Airway epithelial cell (primary cell): ENCODE measurements around the gene RBM14. TPM values are rescaled to one million over a fixed set of nuclear protein-coding genes. Genes with fewer than 3 reads are reported as not detected.

Experiments
- total RNA-seq: library from RNA; depleted of rRNA; stranded (reverse); fragments of >200 nt; gene quantifications from 2 replicates; pipeline ENCODE4 v1.2.3, GENCODE V29; 2015

The RBM14 gene, protein sequence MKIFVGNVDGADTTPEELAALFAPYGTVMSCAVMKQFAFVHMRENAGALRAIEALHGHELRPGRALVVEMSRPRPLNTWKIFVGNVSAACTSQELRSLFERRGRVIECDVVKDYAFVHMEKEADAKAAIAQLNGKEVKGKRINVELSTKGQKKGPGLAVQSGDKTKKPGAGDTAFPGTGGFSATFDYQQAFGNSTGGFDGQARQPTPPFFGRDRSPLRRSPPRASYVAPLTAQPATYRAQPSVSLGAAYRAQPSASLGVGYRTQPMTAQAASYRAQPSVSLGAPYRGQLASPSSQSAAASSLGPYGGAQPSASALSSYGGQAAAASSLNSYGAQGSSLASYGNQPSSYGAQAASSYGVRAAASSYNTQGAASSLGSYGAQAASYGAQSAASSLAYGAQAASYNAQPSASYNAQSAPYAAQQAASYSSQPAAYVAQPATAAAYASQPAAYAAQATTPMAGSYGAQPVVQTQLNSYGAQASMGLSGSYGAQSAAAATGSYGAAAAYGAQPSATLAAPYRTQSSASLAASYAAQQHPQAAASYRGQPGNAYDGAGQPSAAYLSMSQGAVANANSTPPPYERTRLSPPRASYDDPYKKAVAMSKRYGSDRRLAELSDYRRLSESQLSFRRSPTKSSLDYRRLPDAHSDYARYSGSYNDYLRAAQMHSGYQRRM
- total RNA-seq = 33.9 and 46.5 TPM in 2 replicates

DNA sequence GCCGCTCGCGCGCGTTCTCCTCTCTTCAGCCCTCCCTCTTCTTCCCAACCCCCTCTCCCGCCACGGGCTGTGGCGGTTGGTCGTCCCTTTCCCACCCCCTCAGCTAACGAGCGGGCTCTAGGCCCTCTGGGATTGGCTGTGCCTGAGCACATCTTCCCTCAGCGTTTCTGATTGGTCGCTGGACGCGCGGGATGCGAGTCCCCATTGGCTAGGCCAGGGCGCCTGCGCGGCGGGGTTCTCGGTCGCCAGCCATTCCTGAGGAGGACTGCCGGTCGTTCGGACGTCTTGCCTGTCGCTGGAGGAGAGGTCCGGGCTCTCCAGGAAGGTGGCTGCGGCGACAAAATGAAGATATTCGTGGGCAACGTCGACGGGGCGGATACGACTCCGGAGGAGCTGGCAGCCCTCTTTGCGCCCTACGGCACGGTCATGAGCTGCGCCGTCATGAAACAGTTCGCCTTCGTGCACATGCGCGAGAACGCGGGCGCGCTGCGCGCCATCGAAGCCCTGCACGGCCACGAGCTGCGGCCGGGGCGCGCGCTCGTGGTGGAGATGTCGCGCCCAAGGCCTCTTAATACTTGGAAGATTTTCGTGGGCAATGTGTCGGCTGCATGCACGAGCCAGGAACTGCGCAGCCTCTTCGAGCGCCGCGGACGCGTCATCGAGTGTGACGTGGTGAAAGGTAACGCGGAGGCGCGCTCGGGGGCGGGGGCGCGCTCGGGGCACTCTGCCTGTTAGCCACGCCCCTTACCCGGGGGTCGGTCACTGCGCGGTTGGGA, at the start of gene RBM14:
RBM14 (plus strand) TSS at position 252 of the 776 bp plus-strand sequence; CDS start at position 343, 91 bp downstream.

DNA sequence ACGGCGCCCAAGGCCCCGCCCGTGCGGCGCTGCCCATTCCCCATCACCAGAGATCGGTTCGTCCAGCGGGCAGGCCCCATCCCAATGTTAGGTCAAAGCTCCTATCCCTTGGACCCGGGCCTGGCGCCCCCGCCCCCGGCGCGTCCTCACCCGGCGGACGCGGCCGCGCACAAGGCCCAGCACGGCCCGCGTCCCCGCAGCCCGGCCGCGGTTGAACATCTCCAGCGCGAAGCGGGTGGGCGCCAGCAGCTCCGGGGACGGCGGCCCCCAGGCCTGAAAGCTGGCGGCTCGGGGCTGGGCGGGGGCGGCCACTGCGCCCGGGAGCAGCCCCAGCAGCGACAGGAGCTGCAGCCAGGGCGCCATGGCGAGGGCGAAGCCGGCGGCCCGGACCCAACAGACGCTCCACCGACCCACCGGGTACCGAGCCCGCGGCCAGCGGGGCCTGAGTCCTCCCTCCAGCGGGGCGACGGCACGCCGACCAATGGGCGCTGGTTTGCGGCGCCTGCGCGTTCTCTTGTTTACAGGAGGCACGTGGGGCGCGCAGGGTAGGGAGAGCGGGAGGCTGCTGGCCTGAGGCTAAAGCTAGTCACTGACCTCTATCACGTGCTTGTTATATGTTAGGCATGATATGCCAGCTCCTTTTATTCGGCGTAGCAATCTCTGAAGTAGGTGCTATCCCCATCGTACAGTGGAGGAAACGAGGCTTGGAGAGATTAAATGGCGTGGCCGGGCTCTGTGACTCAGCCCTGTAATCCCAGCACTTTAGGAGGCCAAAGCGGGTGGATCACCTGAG, 48.1 kb upstream of the RBM14 start, which contains the start of gene CTSF:
CTSF (minus strand) TSS at position 483 of the 793 bp plus-strand sequence; CDS start at position 363, 120 bp downstream.

DNA sequence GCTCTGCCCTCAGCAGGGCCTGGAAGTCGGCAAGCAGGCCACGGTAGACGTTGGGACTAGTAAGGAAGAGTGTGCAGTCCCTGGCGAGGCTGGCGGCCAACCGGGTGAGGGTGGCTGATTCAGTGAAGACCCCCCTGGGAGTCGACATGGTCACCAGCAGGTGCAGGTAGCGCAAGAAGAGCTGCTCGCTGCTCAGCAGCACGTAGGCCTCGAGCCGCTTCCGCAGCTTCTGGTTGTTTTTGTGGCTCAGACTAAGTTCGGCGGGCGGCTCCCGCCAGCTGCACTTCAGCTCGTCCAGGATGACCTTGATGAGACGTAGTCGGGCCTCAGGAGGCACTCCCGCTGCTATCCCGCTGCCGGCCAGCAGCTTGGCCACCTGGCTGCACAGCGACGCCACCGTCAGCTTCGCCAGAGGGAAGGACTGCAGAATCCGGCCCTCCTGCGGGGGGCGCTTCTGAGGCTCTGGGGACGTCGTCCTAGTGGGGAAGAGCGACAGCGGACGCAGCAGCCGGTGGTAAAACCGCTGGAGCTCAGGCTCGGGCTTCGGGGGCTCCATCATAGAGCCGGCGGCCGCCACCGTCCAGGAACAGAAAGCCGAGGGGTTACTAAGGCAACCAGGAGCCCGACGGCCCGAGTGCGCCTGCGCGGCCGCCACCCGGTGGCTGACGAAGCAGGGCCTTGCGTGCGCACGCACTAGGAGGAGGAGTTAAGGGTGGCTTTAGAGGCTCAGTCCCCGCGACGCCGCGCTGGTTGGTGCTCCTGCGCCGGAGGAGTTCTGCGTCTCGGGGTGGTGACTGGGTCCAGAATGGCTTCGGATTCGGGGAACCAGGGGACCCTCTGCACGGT, 23.8 kb upstream of the RBM14 start, which contains the start of the genes CCDC87 and CCS:
CCDC87 (minus strand) TSS at position 607 of the 846 bp plus-strand sequence; CDS start at position 559, 48 bp downstream.
CCS (plus strand) TSS at position 729 of the 846 bp plus-strand sequence; CDS start at position 806, 77 bp downstream.

DNA sequence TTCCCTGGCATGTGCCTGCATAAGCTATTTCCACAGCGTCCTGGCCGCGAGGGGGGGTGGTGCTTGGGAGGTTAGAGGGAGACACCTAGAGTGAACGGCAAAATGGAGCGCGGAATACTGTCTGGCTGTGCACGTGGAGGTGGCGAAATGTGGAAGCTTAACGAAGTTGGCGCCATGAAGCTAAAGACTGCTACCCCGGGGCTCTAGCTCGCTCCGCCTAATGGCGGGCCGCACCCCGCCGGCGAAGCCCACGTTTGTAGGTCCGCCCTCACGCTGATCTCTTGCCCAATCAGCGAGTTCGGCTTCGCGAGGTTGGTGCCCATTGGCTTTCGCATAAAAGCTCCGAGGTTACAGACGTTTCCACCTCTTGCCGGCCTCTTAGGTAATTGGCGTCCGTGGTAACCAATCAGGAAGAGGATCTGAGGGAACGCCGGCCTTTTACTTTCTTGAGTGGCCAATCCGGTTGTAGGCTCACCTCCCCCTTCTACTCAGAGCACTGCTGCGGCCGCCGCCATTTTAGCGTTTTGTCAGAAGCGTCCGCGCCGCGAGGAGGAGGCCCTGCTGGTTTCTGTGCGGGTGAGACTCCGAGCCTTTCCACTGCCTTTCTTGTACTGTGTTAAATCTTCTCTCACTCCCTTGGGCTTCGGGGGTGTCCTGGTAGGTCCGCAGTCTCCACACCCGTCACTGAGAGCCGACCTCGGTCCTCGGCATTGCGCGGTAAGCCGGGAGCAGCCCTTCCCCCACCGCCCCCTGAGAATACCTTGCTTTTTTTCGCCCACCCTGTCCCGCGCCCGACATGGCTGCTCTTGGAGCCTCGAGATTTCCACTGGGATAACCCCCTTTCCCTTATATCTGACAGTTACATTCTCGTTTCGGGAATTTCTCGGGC, 22.0 kb downstream of the RBM14 start, which contains the start of gene RBM4:
RBM4 (plus strand) TSS at position 527 of the 889 bp plus-strand sequence. CDS start 1,009 bp downstream, outside the sequence.

Other genes with a start within 250 kb of the RBM14 start
- 5.9 and 8.7 TPM in 2 replicates for gene SLC29A2, start 244.9 kb upstream of the RBM14 start, total RNA-seq
- not detected in 2 replicates for gene NPAS4, start 195.6 kb upstream of the RBM14 start, total RNA-seq
- 64.4 and 64.7 TPM in 2 replicates for gene MRPL11, start 177.8 kb upstream of the RBM14 start, total RNA-seq
- gene PELI3, start 149.7 kb upstream of the RBM14 start, total RNA-seq = 8.1 and 8.3 TPM in 2 replicates
- 81.5 and 97.4 TPM in 2 replicates for gene DPP3, start 136.2 kb upstream of the RBM14 start, total RNA-seq
- gene BBS1, start 106.0 kb upstream of the RBM14 start, total RNA-seq = 20.9 and 23.9 TPM in 2 replicates
- gene ZDHHC24, start 70.6 kb upstream of the RBM14 start, total RNA-seq = 23.7 and 24.4 TPM in 2 replicates
- gene ACTN3, start 69.7 kb upstream of the RBM14 start, total RNA-seq = 0.14 TPM in 1 of 2 replicates, not detected in the other
- 3.2 and 4.6 TPM in 2 replicates for gene CTSF, start 48.0 kb upstream of the RBM14 start, total RNA-seq
- 0.14 and 0.23 TPM in 2 replicates for gene CCDC87, start 23.6 kb upstream of the RBM14 start, total RNA-seq
- 14.5 and 22.4 TPM in 2 replicates for gene CCS, start 23.4 kb upstream of the RBM14 start, total RNA-seq
- 87.2 and 102 TPM in 2 replicates for gene RBM4, start 22.1 kb downstream of the RBM14 start, total RNA-seq
- gene RBM4B, start 61.3 kb downstream of the RBM14 start, total RNA-seq = 13.2 and 13.3 TPM in 2 replicates
- gene SPTBN2, start 112.6 kb downstream of the RBM14 start, total RNA-seq = 67.0 and 131 TPM in 2 replicates
- 27.7 TPM in 2 replicates for gene RCE1, start 226.8 kb downstream of the RBM14 start, total RNA-seq
- 36.5 and 38.4 TPM in 2 replicates for gene LRFN4, start 240.4 kb downstream of the RBM14 start, total RNA-seq